ENCODE data around the gene ST6GAL1. TPM values are rescaled to one million over a fixed set of nuclear protein-coding genes. Genes with fewer than 3 reads are reported as not detected.
"Not testable (repeated sequence)": the region's sequence is repeated elsewhere in the genome, so short reads cannot be mapped to it uniquely, and the experiment has no call there.

Gene ST6GAL1
- total RNA-seq, 1 donor from 2014 or later: 74.0 TPM

DNA sequence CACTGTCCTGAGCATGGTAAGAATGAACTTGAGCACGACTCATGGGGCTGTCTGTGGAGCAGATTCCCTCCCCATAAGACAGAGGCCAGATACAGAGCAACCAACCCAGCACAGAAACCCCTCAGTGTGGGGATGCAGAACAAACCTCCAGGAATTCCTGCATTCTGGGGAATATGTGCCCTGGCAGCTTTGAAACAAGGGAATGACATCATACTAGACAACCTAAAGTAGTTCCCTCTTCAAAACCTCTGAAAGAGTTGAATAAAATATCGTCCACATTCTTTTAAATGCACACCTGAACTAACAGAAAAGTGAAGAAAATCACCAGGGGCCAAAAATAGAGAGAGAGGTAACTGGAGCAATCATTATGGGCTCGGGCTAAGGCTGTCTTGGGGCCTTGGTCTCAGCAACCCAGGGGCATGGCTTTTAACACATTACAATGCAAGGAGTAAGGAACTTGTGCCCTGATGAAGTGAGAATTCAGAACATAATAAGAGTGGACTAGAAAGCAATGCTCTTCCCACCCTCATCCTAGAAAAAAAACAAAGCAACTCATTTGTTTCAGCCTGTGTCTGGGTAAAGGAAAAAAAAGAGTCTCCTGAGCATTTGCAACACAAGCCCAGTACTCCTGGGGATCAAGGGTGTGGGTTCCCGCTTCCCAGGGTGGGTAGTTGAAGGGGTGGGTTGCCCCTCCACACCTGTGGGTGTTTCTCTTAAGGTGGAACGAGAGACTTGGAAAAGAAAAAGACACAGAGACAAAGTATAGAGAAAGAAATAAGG, 43.9 kb upstream of the ST6GAL1 start:
- H3K36me3 Mint-ChIP-seq (ENCODE audit: insufficient read depth): no peaks in the 10 kb centered on the region
- DNase-seq (ENCODE audit: low spot score, unreplicated experiment): no peak
- no peak overlapping the region for H3K27ac Mint-ChIP-seq
- no peaks in the 10 kb centered on the region for H3K9me3 Mint-ChIP-seq (ENCODE audit: low read depth)
- H3K4me3 Mint-ChIP-seq (ENCODE audit: low read depth): no peak overlapping the region
- no peak for TF ChIP-seq CTCF (IDR thresholded peaks at IDR 0.05; ENCODE audit: unreplicated experiment)
- no peaks in the 10 kb centered on the region for H3K27me3 Mint-ChIP-seq
- H3K4me1 Mint-ChIP-seq (ENCODE audit: low read depth): peaks cover 20% of the 10 kb centered on the region

DNA sequence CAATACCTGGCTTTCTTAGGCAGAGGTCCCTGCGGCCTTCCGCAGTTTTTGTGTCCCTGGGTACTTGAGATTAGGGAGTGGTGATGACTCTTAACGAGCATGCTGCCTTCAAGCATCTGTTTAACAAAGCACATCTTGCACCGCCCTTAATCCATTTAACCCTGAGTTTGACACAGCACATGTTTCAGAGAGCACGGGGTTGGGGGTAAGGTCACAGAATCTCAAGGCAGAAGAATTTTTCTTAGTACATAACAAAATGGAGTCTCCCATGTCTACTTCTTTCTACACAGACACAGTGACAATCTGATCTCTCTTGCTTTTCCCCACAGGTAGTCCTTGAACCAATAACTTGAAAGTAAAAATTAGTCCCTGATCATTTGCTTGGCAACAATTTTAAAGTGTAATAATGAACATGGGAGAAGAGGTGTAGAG, 42.8 kb upstream of the ST6GAL1 start:
- H3K36me3 Mint-ChIP-seq (ENCODE audit: insufficient read depth); H3K27me3 Mint-ChIP-seq; H3K27ac Mint-ChIP-seq: not testable (repeated sequence)

DNA sequence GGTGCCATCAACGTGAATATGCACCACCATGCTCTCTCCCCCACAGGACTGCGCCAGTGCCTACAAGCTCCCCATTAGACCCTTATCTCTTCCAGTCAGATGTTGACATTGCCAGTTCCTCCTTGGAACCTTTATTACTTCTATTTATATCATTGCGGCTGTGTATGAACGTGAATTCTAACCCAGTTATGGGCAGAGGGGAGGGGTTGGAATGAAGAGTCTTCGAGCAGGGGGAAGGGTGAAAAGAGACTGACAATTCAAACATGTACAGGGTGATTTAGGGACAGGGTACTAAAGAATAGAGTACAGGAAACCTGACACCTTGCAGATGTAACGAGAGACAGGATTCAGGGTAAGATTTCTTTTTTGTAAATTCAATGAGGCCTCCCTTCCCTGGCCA, 41.8 kb upstream of the ST6GAL1 start:
- H3K4me1 Mint-ChIP-seq (ENCODE audit: low read depth): peaks cover 24% of the 10 kb centered on the region
- no peaks in the 10 kb centered on the region for H3K36me3 Mint-ChIP-seq (ENCODE audit: insufficient read depth)
- H3K9me3 Mint-ChIP-seq (ENCODE audit: low read depth): no peaks in the 10 kb centered on the region
- no peak overlapping the region for H3K4me3 Mint-ChIP-seq (ENCODE audit: low read depth)
- TF ChIP-seq CTCF (IDR thresholded peaks at IDR 0.05; ENCODE audit: unreplicated experiment): no peak
- no peak for DNase-seq (ENCODE audit: low spot score, unreplicated experiment)
- H3K27ac Mint-ChIP-seq: no peak overlapping the region
- no peaks in the 10 kb centered on the region for H3K27me3 Mint-ChIP-seq

More for the DNA sequence above, 42.8 kb upstream of the ST6GAL1 start:
- H3K4me3 Mint-ChIP-seq (ENCODE audit: low read depth); H3K9me3 Mint-ChIP-seq (ENCODE audit: low read depth); DNase-seq (ENCODE audit: low spot score, unreplicated experiment): not testable (repeated sequence)
- peaks cover 20% of the 10 kb centered on the region for H3K4me1 Mint-ChIP-seq (ENCODE audit: low read depth)

DNA sequence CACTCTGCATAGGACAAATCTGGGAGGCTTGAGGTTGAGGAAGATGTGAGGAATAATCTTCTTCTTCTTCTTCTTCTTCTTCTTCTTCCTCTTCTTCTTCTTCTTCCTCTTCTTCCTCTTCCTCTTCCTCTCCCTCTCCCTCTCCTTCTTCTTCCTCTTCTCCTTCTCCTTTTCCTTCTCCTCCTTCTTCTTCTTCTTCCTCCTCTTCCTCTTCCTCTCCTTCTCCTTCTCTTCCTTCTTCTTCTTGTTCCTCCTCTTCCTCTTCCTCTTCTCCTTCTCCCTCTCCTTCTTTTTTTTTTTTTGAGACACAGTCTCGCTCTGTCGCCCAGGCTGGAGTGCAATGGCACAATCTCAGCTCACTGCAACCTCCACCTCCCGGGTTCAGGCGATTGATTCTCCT, 40.6 kb upstream of the ST6GAL1 start:
- peaks cover 28% of the 10 kb centered on the region for H3K4me1 Mint-ChIP-seq (ENCODE audit: low read depth)
- H3K9me3 Mint-ChIP-seq (ENCODE audit: low read depth); H3K27ac Mint-ChIP-seq; H3K36me3 Mint-ChIP-seq (ENCODE audit: insufficient read depth); H3K27me3 Mint-ChIP-seq; DNase-seq (ENCODE audit: low spot score, unreplicated experiment); H3K4me3 Mint-ChIP-seq (ENCODE audit: low read depth): not testable (repeated sequence)

GRCh38 chr3:186890911-186891310, 39.4 kb upstream of the ST6GAL1 start:
- Mint-ChIP-seq H3K9me3 (ENCODE audit: low read depth) (no peaks in the 10 kb centered on the region), H3K36me3 (ENCODE audit: insufficient read depth) (no peaks in the 10 kb centered on the region), H3K4me3 (ENCODE audit: low read depth) (no peak overlapping the region), H3K4me1 (ENCODE audit: low read depth) (peaks cover 26% of the 10 kb centered on the region), H3K27me3 (no peaks in the 10 kb centered on the region), H3K27ac (no peak overlapping the region)
- no peak for TF ChIP-seq CTCF (IDR thresholded peaks at IDR 0.05; ENCODE audit: unreplicated experiment)
- DNase-seq (ENCODE audit: low spot score, unreplicated experiment): no peak

DNA sequence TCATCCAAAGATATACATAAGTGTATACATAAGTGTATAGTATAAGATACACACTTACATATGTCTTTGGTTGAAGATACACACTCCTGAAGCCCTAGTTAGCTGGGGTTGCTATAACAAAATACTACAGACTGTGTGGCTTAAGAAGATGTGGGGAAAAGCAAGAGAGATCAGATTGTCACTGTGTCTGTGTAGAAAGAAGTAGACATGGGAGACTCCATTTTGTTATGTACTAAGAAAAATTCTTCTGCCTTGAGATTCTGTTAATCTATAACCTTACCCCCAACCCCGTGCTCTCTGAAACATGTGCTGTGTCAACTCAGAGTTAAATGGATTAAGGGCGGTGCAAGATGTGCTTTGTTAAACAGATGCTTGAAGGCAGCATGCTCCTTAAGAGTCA, 37.3 kb upstream of the ST6GAL1 start:
- not testable (repeated sequence) for H3K36me3 Mint-ChIP-seq (ENCODE audit: insufficient read depth); H3K27me3 Mint-ChIP-seq; H3K27ac Mint-ChIP-seq; DNase-seq (ENCODE audit: low spot score, unreplicated experiment); H3K4me3 Mint-ChIP-seq (ENCODE audit: low read depth); H3K9me3 Mint-ChIP-seq (ENCODE audit: low read depth)
- H3K4me1 Mint-ChIP-seq (ENCODE audit: low read depth): peaks cover 29% of the 10 kb centered on the region

DNA sequence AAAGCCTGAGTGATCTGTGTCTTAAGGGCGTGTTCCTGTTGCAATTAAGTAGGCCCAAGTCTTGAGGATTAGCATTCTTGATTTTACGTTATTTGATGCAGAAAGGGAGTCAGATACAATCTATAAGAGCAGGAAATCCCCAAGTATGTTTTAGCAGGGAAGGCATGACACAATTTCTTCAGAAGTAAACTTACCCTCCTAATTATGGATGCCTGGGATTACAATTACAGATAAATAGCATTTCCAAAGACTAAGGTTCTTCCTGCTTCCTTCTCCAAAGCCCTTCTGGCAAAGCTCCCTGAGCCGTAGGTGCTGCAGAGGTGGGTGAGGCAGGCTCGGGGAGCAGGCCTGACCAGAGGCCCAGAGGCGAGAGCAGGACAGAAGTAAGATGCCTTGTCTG, 34.9 kb upstream of the ST6GAL1 start:
- Mint-ChIP-seq H3K27ac (no peak overlapping the region), H3K36me3 (ENCODE audit: insufficient read depth) (peaks cover 1% of the 10 kb centered on the region), H3K4me3 (ENCODE audit: low read depth) (no peak overlapping the region), H3K9me3 (ENCODE audit: low read depth) (no peaks in the 10 kb centered on the region), H3K4me1 (ENCODE audit: low read depth) (peaks cover 26% of the 10 kb centered on the region), H3K27me3 (no peaks in the 10 kb centered on the region)
- no peak for TF ChIP-seq CTCF (IDR thresholded peaks at IDR 0.05; ENCODE audit: unreplicated experiment)
- DNase-seq (ENCODE audit: low spot score, unreplicated experiment): no peak

All from progenitor cell of endocrine pancreas (in vitro differentiated cells).